HCT116 (cell line): ENCODE measurements around the gene OR9Q2.

Experiments used
- ATF3 ChIP-seq: IDR thresholded peaks from 2 replicates; pipeline ENCODE4 v1.6.1; 2012
- EZH2phosphoT487 ChIP-seq: fragments of 200-600 bp; IDR thresholded peaks from 2 replicates; pipeline ENCODE4 v1.6.1; 2018; ENCODE audit warnings: antibody characterized with exemption, borderline replicate concordance
- FOSL1 ChIP-seq: IDR thresholded peaks from 2 replicates; pipeline ENCODE4 v1.6.1; 2012; ENCODE audit warnings: low read depth
- MAX ChIP-seq: IDR thresholded peaks from 2 replicates; pipeline ENCODE4 v1.6.1; 2012
- POLR2A ChIP-seq: IDR thresholded peaks from 2 replicates; pipeline ENCODE4 v1.7.0; 2011; ENCODE audit warnings: borderline replicate concordance; ENCODE audit not compliant: insufficient read depth, insufficient read length; ENCODE audit errors: extremely low read depth
- POLR2AphosphoS5 ChIP-seq: IDR thresholded peaks from 2 replicates; pipeline ENCODE4 v1.6.1; 2011; ENCODE audit warnings: mild to moderate bottlenecking, low read depth, low read length, moderate library complexity
- REST ChIP-seq: IDR thresholded peaks from 2 replicates; pipeline ENCODE4 v1.6.1; 2012; ENCODE audit warnings: low read depth
- TF ChIP-seq, protein P1 (sequence below), 3 experiments: fragments of 200-600 bp in 1 of 3; sonication (generic) in 1 of 3; IDR thresholded peaks in 2 of 3; conservative IDR thresholded peaks in 1 of 3; 2 replicates each; pipeline ENCODE4 v1.5.1; 2012 to 2017; ENCODE audit warnings: low read depth in 2 of 3, low read length in 2 of 3, antibody characterized with exemption in 1 of 3, borderline replicate concordance in 1 of 3, control low read depth in 1 of 3, mild to moderate bottlenecking in 1 of 3, mixed read lengths in 1 of 3, mixed run types in 1 of 3, moderate library complexity in 1 of 3; ENCODE audit not compliant: insufficient read depth in 1 of 3

GRCh38 chr11:58227956-58228615 is 39.2 kb downstream of the OR9Q2 start:
- TF ChIP-seq, protein P1, sequence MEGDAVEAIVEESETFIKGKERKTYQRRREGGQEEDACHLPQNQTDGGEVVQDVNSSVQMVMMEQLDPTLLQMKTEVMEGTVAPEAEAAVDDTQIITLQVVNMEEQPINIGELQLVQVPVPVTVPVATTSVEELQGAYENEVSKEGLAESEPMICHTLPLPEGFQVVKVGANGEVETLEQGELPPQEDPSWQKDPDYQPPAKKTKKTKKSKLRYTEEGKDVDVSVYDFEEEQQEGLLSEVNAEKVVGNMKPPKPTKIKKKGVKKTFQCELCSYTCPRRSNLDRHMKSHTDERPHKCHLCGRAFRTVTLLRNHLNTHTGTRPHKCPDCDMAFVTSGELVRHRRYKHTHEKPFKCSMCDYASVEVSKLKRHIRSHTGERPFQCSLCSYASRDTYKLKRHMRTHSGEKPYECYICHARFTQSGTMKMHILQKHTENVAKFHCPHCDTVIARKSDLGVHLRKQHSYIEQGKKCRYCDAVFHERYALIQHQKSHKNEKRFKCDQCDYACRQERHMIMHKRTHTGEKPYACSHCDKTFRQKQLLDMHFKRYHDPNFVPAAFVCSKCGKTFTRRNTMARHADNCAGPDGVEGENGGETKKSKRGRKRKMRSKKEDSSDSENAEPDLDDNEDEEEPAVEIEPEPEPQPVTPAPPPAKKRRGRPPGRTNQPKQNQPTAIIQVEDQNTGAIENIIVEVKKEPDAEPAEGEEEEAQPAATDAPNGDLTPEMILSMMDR (IDR thresholded peaks at IDR 0.05 in 2 of 3, conservative IDR thresholded peaks at IDR 0.05 in 1 of 3; ENCODE audit: borderline replicate concordance in 1 of 3, insufficient read depth in 1 of 3, low read depth in 2 of 3, low read length in 2 of 3): no peak
- TF ChIP-seq FOSL1 (no peak), POLR2AphosphoS5 (no peak), ATF3 (no peak), POLR2A (no peak), MAX (no peak), EZH2phosphoT487 (no peak), REST (no peak)
